ENCODE measurements around the gene TNMD. TPM values are rescaled to one million over a fixed set of nuclear protein-coding genes. Genes with fewer than 3 reads are reported as not detected.

Gene TNMD
- total and polyA plus RNA-seq, 2 experiments from 2014 or later: 1.1 to 4.8 TPM

- no peaks in the 10 kb centered on the region for H4K20me1 ChIP-seq (ENCODE audit: insufficient read depth, poor library complexity, severe bottlenecking)
- no peaks in the 10 kb centered on the region for H3K9me2 ChIP-seq (replicated peaks; ENCODE audit: insufficient read depth)
- no peaks in the 10 kb centered on the region for H3K9me3 ChIP-seq (ENCODE audit: low read depth)
- H3K79me2 ChIP-seq: peaks cover 5% of the 10 kb centered on the region
- DNase-seq (ENCODE audit: low spot score): peak; percentile 87
- H3K27me3 ChIP-seq: no peaks in the 10 kb centered on the region
- H3K4me1 ChIP-seq (ENCODE audit: insufficient read depth): no peaks in the 10 kb centered on the region
- peak within 1 kb of the TSS; percentile 79 for H3K4me2 ChIP-seq
- H3K4me3 ChIP-seq: peak within 1 kb of the TSS; percentile 46
- no peaks in the 10 kb centered on the region for H3K36me3 ChIP-seq (replicated peaks; ENCODE audit: insufficient read depth, low read depth)
- TF ChIP-seq, protein P1, sequence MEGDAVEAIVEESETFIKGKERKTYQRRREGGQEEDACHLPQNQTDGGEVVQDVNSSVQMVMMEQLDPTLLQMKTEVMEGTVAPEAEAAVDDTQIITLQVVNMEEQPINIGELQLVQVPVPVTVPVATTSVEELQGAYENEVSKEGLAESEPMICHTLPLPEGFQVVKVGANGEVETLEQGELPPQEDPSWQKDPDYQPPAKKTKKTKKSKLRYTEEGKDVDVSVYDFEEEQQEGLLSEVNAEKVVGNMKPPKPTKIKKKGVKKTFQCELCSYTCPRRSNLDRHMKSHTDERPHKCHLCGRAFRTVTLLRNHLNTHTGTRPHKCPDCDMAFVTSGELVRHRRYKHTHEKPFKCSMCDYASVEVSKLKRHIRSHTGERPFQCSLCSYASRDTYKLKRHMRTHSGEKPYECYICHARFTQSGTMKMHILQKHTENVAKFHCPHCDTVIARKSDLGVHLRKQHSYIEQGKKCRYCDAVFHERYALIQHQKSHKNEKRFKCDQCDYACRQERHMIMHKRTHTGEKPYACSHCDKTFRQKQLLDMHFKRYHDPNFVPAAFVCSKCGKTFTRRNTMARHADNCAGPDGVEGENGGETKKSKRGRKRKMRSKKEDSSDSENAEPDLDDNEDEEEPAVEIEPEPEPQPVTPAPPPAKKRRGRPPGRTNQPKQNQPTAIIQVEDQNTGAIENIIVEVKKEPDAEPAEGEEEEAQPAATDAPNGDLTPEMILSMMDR (IDR thresholded peaks at IDR 0.05; ENCODE audit: poor library complexity): peak; percentile 59
- TF ChIP-seq EZH2 (IDR thresholded peaks at IDR 0.05; ENCODE audit: borderline replicate concordance): no peak
- WGBS (ENCODE audit: low lambda C conversion rate, missing lambda C conversion rate): 50% methylated on average over 49 of the region's 51 CpGs
- H3K27ac ChIP-seq: peak within 1 kb of the TSS; percentile 92
- peak within 1 kb of the TSS; percentile 78 for H2AFZ ChIP-seq
Measured at GRCh38 chrX:100636321-100636991, 51.7 kb downstream of the TNMD start, which contains the start of gene TSPAN6. TSS of gene TSPAN6 (minus strand) at chrX:100636806. CDS start at chrX:100636694, 112 bp downstream.

GRCh38 chrX:100642290-100642689 lies 57.6 kb downstream of the TNMD start:
- H3K4me3 ChIP-seq: no peak overlapping the region
- 39% methylated on average over 3 of the region's 3 CpGs for WGBS (ENCODE audit: low lambda C conversion rate, missing lambda C conversion rate)
- H3K4me2 ChIP-seq: no peak overlapping the region
- no peaks in the 10 kb centered on the region for H4K20me1 ChIP-seq (ENCODE audit: insufficient read depth, poor library complexity, severe bottlenecking)
- no peaks in the 10 kb centered on the region for H3K9me3 ChIP-seq (ENCODE audit: low read depth)
- H3K4me1 ChIP-seq (ENCODE audit: insufficient read depth): peaks cover 21% of the 10 kb centered on the region
- H3K36me3 ChIP-seq (replicated peaks; ENCODE audit: insufficient read depth, low read depth): no peaks in the 10 kb centered on the region
- H3K27ac ChIP-seq: no peak overlapping the region
- TF ChIP-seq EZH2phosphoT487 (IDR thresholded peaks at IDR 0.05; ENCODE audit: low read depth, severe bottlenecking, unreplicated experiment) (no peak), EZH2 (IDR thresholded peaks at IDR 0.05; ENCODE audit: borderline replicate concordance) (no peak)
- TF ChIP-seq, protein P1 (IDR thresholded peaks at IDR 0.05; ENCODE audit: poor library complexity): no peak
- H3K9me2 ChIP-seq (replicated peaks; ENCODE audit: insufficient read depth): no peaks in the 10 kb centered on the region
- H2AFZ ChIP-seq: no peak overlapping the region
- H3K27me3 ChIP-seq: no peaks in the 10 kb centered on the region
- DNase-seq (ENCODE audit: low spot score): no peak
- no peaks in the 10 kb centered on the region for H3K79me2 ChIP-seq

- H3K9me2 ChIP-seq (replicated peaks; ENCODE audit: insufficient read depth): no peaks in the 10 kb centered on the region
- peak overlapping the region; percentile 48 for H3K4me2 ChIP-seq
- no peaks in the 10 kb centered on the region for H3K9me3 ChIP-seq (ENCODE audit: low read depth)
- WGBS (ENCODE audit: low lambda C conversion rate, missing lambda C conversion rate): 83% methylated on average over 11 of the region's 11 CpGs
- TF ChIP-seq, protein P1 (IDR thresholded peaks at IDR 0.05; ENCODE audit: poor library complexity): no peak
- no peak overlapping the region for H3K4me3 ChIP-seq
- peak overlapping the region; percentile 66 for H3K27ac ChIP-seq
- no peaks in the 10 kb centered on the region for H3K79me2 ChIP-seq
- no peak for DNase-seq (ENCODE audit: low spot score)
- peaks cover 30% of the 10 kb centered on the region for H3K4me1 ChIP-seq (ENCODE audit: insufficient read depth)
- no peak overlapping the region for H2AFZ ChIP-seq
- no peaks in the 10 kb centered on the region for H3K36me3 ChIP-seq (replicated peaks; ENCODE audit: insufficient read depth, low read depth)
- H4K20me1 ChIP-seq (ENCODE audit: insufficient read depth, poor library complexity, severe bottlenecking): no peaks in the 10 kb centered on the region
- no peaks in the 10 kb centered on the region for H3K27me3 ChIP-seq
Measured at GRCh38 chrX:100643212-100643611, 58.5 kb downstream of the TNMD start.
